ENCODE results near the gene TTC33.

- no peak for TF ChIP-seq EP300 (IDR thresholded peaks at IDR 0.05; ENCODE audit: borderline replicate concordance)
- TF ChIP-seq TAF1 (IDR thresholded peaks at IDR 0.05; ENCODE audit: low read depth), result no peak
Observed at GRCh38 chr5:40700116-40700782, 55.5 kb downstream of the TTC33 start.
